ENCODE measurements around the gene NFIB.

Gene NFIB

GRCh38 chr9:14236591-14236990 lies 77.3 kb downstream of the NFIB start:
- DNase-seq, result no peak

GRCh38 chr9:14232111-14232510 lies 81.8 kb downstream of the NFIB start:
- no peak for DNase-seq

GRCh38 chr9:14231196-14231990 lies 82.5 kb downstream of the NFIB start:
- DNase-seq, result no peak

GRCh38 chr9:14228602-14229001 lies 85.3 kb downstream of the NFIB start:
- DNase-seq, result no peak

GRCh38 chr9:14226855-14227532 lies 86.9 kb downstream of the NFIB start:
- no peak for DNase-seq

GRCh38 chr9:14223081-14223480 lies 90.9 kb downstream of the NFIB start:
- no peak for DNase-seq

DNA sequence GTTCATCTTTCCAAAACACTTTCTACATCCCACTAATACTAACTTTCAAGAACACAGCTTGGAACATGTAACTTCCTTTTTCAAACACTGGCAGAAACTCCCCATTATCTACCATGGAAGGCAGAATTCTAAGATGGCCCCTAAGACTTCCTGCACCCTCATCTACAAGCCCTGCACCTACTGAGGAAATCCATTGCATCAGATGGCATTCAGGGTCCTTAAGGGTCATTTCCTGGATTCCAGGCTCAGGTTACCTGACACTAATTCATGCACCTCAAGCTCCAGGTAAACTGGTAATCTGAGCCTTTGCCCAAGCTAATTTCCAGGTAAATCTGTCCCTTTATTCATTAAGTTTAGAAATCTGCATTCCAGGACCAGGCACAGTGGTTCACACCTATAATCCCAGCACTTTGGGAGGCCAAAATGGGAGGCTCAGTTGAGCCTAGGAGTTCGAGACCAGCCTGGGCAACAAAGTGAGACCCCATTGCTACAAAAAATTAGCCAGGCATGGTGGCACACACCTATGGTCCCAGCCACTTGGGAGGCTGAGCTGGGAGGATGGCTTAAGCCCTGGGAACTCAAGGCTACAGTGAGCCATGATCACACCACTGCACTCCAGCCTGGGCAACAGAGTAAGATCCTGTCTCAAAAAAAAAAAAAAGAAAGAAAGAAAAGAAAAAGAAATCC lies 91.6 kb downstream of the NFIB start:
- DNase-seq, result no peak

- no peak for DNase-seq
Observed at GRCh38 chr9:14221558-14221957, 92.4 kb downstream of the NFIB start.

DNA sequence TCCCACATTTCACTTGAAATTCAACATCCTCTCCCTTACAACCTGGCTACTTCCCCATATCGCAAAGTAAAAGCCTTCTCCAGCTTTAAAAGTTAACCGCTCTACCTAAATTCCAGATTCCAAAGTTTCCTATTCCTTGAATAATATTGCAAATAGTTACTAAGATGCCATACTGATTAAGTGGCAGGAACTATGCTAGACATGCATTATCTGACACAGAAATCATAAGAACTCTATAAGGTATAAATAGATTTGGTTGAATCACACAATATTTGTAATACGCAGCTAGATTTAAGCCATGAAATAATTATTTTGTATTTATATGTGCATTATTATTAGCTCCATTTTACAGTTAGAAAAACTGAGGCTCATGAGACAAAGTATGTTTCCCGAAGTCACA lies 92.8 kb downstream of the NFIB start:
- DNase-seq, result no peak

DNA sequence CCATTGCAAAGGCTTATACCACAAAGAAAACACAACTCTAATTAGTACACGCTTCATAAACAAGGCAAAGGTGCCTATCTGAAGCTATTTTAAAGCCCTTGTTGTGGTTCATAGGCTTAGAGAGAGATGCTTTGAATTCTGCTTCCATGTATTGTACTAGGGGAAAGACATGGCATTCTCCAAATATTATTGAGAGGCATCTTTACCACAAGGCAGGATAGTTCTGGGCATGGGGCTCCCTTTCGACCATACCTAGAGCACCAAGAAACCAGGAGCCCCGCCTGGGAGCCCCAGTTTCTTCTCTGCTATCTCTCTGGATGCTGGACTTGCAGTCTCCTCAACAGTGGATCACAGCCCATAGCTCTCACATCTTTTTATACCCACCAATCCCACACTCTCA lies 93.7 kb downstream of the NFIB start:
- DNase-seq, result no peak

GRCh38 chr9:14219850-14220249 lies 94.1 kb downstream of the NFIB start:
- no peak for DNase-seq

GRCh38 chr9:14218253-14218652 lies 95.7 kb downstream of the NFIB start:
- no peak for DNase-seq

GRCh38 chr9:14216612-14217194 lies 97.2 kb downstream of the NFIB start:
- no peak for DNase-seq

GRCh38 chr9:14215614-14216013 lies 98.3 kb downstream of the NFIB start:
- DNase-seq, result peak; percentile 67

DNA sequence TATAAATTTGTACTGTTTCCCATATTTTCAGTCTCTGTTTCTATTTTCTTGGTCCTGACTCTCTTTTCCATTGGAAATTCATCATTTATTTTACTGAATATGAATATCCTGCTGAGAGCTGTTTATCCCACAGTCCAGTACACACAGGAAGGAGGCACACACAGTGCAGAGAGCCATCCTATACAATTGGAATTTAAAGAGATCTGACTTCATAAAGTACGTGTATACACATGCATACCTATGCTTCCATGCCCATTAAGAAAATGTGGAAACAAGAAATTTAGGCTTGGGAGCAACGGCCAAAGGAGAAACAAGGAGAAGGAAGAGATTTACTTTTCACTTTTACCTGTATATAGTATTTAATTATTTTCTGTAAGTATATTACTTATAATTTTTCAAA lies 99.2 kb downstream of the NFIB start:
- no peak for DNase-seq

- DNase-seq, result peak; percentile 79
Observed at GRCh38 chr9:14214065-14214684, 99.8 kb downstream of the NFIB start.

- peak; percentile 73 for DNase-seq
Observed at GRCh38 chr9:14213504-14213903, 100.4 kb downstream of the NFIB start.

DNA sequence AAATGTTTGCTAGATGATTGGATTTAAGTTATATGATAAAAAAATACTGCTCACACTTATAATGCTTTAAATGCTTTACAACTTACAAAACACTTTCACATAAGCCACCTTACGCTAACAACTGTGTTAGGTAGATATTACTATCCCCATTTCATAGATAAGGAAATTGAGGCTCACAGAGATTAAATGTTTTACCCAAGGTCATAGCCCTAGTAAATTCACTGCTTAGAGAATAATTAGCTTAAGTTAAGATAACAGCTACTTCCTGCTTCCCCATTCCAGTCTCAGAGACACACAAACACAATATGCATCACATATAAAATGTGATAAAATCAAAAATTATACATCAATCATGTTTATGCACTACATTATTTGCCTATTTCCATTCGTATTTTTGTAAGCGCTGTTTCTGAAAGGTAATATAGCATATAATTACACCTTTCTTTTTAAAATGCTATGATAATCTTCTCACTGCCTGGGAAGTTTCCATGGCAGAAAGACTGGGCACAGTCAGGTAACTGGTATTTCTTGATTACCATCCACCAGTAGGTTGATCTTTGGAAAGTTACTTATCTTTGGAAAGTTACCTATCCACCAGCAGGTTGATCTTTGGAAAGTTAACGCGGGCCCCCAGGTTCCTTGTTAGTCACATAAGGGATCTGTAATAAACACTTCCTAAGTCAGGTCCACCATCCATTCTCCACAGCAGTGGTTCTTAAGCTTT lies 101.1 kb downstream of the NFIB start:
- peak; percentile 51 for DNase-seq

- DNase-seq, result peak; percentile 36
Observed at GRCh38 chr9:14212077-14212476, 101.9 kb downstream of the NFIB start.

GRCh38 chr9:14211564-14211963 lies 102.4 kb downstream of the NFIB start:
- DNase-seq, result peak; percentile 39

- peak; percentile 37 for DNase-seq
Observed at GRCh38 chr9:14210428-14210827, 103.5 kb downstream of the NFIB start.
